Kidney glomerular epithelial cell (primary cell): Measurements from ENCODE around the gene NFATC4.
A peak's percentile ranks its signal among the peaks of the same experiment; 100 is the strongest.
"Not testable (repeated sequence)": the region's sequence is repeated elsewhere in the genome, so short reads cannot be mapped to it uniquely, and the experiment has no call there.

ENCODE experiments used
- DNase-seq: peaks from one replicate; lab custom pipeline; 2025; lab: John Stamatoyannopoulos, UW

NFATC4 gene

DNA sequence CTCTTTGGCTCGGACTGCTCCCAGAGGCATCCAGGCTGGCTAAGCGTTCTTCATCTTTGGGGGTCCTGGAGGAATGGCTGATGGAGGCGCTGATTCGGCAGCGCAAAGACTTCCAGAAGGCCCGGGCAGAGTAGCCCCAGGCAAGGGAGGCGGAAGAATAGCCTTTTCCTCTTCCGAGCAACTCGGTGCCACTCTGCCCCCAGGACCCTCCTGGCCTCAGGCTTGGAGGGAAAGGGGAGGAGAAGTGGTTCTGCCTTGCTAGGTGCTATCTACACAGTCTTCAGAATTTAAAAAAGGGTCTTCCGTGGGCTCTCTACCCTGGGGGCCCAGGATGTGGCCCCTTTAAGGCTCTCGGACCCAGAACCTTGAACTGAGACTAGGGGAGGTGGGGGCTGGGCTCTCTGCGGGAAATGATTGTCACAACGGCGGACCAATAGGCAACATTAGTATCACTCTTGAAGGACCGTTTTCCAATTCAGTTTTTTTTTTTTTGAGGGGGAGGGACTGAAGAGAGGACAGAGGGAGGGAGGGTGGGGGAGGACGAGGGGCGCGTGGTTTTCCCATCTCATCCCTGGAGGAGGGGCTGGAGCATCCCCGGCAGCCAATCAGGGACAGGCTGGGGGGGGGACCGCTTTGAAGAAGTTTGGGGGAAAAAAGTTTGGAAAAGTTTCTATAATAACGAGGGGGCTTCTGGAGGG lies at the start of gene NFATC4:
TSS of gene NFATC4 (plus strand) at position 671 of the 698 bp plus-strand sequence. CDS start 157 bp downstream, outside the sequence.
- DNase-seq: no peak

DNA sequence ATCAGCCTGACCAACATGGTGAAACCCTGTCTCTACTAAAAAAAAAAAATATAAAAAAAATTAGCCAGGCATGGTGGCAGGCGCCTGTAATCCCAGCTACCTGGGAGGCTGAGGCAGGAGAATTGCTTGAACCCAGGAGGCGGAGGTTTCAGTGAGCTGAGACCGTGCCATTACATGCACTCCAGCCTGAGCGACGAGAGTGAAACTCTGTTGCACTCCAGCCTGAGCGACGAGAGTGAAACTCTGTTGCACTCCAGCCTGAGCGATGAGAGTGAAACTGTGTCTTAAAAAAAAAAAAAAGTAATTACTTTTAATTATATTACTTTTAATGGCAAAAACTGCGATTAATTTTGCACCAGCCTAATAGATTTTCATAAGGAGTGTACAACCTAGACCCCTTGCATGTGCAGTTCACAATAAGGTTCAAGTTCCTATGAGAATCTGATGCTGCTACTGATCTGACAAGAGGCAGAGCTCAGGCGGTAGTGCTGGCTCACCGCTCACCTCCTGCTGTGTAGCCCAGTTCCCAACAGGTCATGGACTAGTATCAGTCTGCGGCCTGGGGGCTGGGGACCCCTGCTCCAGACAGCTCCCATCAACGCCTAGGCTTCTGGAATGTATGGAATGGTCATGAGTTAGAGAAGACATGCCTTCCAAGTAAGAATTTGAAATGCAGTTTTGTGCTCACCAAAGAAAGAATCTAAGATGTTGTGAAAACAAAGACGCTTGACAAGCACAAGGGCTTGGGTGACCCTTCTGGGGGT lies 46.6 kb upstream of the NFATC4 start:
- DNase-seq: no peak

DNA sequence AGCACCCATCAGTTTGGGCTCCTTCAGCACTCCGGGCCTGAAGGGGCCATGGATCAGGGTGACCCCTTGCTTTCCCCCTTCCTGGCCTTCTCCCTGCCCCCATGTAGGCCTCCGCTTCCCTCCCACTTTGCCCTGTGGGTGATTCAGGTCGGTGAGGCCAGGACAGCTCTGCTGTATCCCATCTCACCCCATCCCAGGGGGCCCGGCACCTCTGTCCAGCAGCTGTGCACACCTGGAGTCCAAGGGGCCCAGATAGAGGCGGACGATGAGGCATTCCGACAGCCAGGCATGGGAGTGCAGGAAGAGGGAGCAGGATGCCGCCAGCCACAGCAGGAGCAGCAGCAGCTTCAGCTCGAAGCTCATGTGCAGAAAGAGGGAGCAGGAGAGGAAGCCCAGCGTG lies 45.3 kb upstream of the NFATC4 start:
- DNase-seq: no peak

DNA sequence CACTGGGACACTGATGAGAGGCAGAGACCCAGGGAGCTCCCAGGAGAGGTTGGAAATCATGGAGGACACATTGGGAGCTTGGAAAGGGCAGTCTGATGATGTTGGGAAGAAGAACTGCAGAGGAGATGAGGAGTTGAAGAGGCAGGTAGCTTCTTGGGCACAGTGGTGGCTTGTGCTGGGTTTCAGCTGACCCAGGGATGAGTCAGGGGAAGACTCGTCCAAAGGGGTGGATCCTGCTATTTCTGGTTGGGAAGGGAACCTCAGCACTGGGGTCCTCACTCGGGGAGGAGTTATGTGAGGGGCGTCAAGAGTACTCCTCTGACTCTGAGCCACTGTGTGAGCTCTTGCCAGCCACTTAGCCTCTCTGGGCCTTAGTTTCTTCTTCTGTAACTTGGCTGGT lies 44.6 kb upstream of the NFATC4 start:
- DNase-seq: no peak

DNA sequence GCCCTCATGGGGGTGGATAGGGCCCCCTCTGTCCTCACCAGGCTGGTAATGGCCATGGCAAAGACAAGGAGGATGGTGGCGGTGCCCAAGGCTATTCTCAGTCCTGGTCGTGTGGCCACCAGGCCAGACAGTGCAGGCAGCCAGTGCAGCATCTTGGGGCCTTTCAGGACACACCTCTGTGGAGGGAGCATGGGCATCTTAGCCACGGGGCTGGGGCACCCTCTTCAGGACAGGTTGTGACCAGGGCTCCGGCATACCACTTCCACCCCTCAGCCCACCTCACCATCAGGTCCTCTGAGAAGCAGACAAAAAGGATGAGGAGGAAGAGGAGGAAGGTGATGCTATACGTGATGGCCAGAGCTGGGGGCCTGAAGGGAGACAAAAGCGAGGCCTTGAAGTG lies 44.0 kb upstream of the NFATC4 start:
- no peak for DNase-seq

DNA sequence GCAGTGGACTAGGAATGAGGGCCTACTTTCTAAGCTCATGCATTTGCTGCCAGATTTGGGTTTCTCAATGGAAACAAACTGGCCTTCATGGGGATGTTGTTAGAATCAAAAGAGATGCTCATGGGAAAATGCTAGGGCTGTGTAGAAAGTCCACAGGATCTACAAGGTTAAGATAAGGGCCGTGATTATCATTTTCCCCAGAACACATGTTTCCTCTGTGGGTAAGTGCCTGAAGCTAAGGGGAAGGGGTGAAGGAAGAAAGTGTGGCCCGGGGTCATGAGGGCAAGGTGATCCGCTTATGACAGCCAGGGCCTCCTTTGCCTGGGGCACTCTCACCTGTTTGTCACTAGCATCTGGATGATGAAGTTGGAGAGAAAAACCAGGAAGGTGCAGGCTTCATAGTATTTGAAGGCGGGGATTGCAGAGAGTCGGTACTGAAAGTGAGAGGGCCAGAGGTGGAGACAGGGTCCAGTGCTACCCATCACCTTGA lies 42.9 kb upstream of the NFATC4 start:
- DNase-seq: no peak

DNA sequence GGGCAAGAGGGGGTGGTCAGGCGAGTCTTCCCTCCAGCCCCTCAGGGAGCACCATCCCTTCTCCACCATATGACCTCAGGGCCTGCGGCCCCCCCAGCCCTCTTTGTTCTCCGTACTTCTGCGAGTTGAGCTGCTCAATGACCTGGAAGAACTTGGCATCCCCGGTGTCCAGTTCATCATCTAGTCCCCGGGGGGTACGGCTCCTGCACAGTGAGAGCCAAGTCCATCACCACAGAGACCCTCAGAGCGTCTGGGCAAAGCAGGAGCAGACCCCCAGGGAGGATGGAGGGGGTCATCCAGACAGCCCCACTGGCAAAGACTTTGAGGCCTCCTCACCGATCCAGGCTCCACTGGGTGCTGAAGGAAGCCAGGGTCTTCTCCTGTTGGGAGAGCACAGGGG lies 42.0 kb upstream of the NFATC4 start:
- DNase-seq: no peak

DNA sequence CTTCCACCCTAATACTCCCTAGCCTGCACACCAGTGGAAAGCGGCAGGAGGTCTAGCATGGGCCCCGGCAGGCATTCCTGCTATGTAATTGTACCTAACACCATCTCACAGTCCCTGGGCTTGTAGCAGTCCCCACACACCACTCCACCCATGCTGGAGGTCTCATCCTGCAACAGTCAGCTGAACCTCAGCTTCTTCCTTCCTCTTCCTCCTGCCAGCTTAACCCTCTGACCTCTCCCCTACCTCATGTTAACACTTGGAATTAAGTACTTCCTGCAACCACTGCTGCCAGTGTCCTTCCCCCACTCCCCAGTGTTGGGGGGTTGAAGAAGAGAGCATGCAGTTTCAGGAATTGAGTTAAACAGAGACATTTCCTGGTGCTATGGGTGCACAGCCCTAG lies 40.7 kb upstream of the NFATC4 start:
- no peak for DNase-seq

DNA sequence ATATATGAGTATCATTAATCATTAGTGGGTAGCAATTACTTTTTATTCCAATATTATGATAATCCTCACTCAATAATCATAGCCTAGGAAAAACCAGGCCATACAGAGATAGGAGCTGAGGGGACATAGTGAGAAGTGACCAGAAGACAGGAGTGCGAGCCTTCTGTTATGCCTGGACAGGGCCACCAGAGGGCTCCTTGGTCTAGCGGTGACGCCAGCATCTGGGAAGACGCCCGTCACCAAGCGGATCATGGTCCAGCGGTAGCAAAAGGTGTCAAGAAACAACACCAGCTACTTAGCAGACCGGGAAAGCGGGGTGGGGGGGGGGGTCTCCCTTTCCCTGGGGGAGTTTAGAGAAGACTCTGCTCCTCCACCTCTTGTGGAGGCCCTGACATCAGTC lies 40.1 kb upstream of the NFATC4 start:
- not testable (repeated sequence) for DNase-seq

DNA sequence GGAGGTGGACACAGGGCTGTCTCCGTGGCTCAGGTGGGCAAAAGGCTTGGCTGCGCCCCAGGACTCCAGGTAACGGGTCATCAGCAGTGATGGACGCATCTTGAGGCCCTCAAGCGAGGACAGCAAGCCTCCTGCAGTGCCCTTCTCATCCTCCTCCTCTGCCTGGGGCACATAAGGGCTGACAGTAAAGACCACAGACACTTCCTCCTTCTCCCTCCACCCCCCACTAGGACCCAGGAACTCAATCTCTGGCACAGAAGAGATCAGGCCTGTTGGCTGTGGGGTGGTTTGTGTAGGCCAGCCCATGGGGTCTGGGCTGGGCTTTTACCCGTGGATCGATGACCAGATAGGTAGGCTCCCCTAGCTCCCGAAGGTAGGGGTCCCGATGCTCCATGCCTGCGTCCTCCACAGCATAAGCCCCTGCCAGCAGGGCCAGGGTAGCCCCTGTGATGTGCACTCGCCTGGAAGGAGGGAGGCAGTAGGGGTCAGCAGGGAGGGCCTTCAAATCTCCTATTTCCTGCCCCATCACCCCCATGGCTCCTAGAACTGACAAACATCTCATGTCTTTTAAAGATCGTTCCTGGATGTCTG lies 38.8 kb upstream of the NFATC4 start:
- DNase-seq: no peak

DNA sequence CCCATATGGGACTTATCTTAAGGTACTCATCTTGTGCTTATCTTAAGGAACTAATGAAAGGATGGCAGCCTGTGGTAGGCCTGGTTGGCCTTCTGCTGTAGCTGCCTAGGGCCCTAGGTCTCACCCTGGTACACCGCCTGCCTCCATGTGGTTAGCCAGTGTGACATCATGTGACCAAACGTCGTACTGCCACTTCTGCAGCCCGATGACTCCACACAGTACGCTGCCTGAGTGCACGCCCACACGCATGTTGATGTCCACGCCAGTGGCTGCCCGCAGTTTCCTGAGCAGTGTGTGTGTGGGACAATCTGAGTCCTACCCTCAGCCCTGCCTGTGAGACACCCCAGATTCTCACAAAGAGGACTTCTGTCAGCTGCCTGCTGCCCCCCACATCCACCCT lies 38.2 kb upstream of the NFATC4 start:
- DNase-seq: no peak

DNA sequence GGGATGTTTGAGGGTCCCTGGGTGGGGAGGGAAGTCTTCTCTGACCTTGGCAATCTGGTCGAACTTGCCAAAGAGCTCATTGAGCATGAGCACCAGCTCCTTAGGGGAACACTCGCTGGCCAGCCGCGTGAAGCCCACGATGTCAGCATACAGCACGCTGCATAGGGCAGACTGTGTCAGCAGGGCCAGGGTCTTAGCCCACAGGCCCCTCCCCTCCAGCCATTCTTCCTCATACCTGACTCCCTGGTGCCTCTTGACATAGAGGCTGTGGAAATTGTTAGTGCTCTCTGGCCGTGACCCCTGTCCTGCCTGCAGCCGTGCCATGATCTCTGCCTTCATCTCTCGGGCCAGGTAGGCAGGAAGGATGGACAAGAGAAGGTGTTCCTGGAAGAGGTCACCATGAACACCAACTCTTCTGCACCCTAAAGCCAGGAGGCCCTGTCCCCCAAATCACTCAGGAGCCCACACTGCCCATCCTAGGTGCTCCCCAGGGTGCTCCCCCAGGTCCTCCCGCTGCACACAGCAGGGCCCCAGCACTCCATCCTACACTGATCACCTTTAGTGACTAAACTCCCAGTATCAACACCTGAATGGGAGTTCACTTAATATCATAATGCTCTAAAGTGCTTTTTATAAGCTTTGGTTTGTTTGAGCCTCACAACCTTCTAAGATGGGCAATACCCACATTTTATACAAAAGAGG lies 36.9 kb upstream of the NFATC4 start:
- no peak for DNase-seq

DNA sequence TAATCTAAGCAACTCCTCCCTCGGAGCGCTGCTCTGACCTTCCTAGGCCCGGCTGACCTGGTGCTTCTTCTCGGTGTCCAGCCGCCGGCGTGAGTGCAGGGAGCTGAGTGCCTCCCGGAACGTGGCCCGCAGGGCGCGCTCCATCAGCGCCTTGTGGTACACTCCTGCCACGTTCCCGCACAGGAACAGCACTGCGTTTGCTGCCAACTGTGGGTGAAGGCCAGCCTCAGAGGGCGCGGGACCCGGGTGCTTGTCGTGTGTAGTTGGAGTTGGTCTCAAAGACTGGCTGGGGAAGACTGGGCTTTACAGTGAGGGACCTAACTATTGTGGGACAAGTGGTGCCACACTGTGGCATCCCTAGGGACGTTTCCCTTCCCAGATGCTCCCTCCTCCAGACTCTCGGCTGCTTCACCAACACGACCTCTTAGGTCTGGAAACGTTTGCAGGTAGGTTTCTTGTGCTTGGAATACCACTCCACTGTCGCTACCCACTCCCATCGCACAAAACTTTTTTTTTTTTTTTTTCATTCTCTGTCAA lies 36.2 kb upstream of the NFATC4 start:
- DNase-seq: no peak

DNA sequence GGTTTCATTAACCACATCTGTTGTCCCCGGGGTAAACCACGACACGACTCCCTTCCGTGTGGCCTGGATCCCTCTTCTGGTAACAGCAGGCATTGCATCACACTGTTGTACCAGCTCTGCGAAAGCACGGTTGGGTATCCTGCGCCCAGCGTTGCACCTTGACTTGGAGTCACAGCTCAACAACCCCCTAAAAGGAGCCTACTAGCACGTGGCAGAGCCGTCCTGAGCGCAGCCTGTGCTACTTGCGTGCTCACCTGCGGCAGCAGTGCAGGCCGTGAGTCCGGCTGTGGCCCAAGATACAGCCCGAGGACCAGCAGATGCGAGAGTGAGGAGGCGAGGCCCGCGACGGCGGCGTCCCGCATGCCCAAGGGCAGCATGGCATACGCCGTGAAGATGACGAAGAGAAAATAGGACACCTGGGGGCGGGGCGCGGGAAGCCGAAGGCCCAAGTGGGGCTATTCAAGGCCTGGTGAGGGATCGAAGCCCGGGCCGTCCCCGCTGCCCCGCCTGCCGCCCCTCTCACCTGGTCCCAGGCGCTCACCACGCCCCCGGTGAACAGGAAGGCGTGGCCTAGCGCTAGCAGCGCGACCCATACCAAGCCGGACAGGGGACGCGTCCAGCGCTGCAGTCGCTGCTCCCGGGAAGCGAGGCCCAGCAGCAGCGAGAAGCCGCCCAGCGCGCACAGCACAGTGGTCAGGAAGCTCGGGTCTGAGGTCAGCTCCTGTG lies 35.6 kb upstream of the NFATC4 start:
- peak; percentile 8 for DNase-seq

DNA sequence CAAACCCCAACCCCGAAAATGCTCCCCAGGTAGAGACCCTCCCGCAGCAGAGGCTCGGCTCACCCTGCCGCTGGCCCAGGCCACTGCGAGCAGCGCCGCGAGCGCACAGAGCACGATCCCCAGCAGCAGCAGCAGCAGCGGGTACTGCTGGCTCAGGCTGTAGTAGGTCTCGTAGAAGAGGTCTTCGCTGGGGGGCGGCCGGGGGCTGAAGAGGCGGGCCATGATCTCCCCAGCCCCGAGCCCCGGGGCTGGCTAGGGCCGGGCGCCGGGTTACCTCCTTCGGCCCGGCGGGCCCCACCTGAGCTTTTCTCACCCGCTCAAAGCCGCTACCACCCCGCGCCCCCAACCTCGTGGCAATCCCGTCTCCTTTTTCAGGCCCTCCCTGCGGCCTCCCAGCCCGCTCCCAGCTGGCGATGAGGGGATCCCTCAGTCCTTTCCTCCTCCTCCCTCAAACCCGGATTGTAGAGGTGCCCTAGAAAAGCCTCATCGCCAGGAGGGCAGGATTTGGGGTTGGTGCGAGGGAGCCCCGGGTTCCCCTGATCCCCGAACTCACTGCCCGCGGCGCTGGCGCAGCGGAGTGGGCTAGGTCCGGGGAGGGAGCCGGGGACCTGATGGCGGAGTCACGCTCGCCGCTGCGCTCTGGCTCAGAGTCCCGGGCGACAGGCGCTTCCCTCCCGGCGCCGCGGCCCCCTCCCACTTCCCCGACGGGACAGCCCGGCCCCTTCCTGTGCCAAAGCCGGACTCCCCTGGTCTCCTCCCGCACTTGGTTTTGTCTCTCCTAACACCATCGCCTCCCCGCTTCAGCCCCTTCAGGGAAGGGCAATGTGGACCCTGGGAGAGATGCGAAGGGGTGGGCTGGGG lies 33.3 kb upstream of the NFATC4 start, which contains the start of gene ADCY4:
TSS of gene ADCY4 (minus strand) at position 641 of the 861 bp plus-strand sequence. CDS start at position 222, 419 bp downstream.
- no peak for DNase-seq

DNA sequence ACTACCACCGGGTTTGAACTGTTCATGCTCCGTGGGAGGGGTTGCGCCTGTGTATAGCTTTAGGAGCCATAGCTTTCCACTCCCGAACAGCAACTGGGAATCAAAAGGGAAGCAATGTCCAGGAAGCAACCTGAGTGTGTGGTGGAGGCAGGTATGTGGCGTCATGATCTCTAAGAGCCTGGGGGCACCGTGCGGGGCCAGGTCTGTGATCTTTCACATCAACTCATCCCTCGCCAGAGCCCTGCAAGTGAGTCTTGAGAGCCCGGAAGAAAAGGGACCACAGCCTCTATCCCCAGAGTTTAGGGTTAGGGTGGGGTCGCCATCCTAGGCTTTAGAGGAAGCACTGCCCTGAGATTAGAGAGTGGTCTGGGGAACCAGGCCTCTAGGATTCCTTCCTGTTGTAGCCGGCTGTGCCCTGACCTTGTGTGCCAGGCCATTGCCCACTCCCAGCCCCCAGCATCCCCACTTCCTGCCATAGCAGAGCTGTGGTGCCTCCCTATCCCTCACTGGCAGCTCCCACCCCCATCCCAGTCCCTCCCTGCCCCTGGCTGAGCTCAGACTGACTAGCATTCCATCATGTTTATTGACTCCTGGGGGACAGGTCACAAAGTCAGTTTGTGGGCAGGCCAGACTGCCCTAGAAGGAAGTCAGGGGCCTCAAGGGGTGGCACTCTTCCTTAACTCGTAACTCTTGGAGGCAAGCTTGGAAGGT lies 32.4 kb upstream of the NFATC4 start:
- DNase-seq: no peak

DNA sequence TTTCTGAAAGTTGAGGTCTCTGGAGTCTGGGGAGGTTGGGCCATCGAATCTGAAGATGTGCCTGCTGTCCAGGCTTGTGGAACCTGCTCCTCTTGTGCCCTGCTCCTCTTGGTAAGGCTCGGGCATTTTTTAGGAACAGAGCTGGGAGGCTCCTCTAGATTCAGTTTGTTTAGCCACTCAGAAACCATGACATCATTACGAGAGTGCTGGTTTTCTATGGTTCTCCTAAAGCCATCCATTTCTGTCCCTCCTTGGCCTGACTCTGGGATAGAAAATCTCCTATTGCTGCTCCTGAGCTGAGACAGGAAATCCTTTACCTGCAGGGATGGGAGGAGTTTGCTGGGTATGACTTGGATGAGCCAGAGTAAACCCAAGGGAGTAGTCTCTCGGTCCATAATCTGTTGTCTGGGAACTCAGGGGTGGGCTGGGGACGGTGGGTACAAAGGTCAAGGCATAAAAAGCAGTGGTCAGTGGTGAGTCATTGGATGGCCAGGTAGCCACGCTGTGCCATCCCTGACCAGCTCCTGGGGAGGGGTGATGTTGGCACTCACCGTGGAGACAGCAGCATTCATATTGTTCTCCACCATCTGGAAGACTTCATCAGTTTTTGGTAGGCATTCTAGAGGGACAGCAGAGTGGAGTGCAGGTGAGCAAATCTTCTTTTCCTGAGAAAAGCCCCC lies 30.7 kb upstream of the NFATC4 start:
- DNase-seq: no peak

DNA sequence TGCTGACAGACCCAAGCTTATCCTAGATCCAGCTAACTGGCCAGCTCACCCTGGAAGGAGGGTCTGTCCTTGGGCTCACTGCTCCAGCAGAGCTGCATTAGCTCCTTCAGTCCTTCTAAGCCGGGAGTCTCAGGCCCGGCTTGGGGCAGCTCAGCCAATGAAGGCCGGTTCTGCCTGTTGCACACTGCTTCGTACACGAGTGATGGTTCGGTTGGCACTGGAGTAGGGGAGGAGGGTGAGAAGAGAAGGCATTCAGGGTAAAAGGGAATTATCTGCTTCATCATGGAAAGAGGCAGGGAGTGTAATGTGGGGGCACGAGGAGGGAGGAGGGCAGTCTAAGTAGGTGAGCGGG lies 30.2 kb upstream of the NFATC4 start:
- DNase-seq: no peak

DNA sequence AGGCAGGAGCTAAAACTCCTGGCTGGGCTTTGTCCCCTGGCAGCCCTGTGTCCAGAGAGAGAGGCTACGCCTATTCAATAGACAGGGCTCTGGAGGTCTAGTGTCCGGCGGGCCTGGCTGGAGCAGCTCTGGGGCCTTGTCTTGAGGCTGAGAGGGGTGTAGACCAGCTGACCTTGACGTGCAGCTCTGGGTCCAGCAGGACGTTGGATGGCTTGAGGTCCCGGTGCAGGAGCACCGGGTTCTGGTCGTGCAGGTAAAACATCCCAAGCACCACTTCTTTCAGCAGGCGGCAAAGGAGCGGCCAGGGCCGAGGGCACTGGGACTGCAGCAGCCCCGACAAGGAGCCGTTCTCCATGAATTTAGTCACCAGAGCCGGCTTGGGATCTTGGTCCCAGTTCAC lies 29.1 kb upstream of the NFATC4 start:
- DNase-seq: no peak
